K562 (cell line): ENCODE data around the gene MAN2A1. TPM values are rescaled to one million over a fixed set of nuclear protein-coding genes. Genes with fewer than 3 reads are reported as not detected.

Source experiments
- AFF1 ChIP-seq, 2 experiments: fragments of 450-650 bp; IDR thresholded peaks; 2 replicates each; pipeline ENCODE4 v1.6.1; 2018; ENCODE audit warnings: mild to moderate bottlenecking in 2 of 2, low read depth in 1 of 2; ENCODE audit not compliant: partially characterized antibody in 2 of 2
- ARHGAP35 ChIP-seq: fragments of 450-650 bp; IDR thresholded peaks from 2 replicates; pipeline ENCODE4 v1.6.1; 2018; ENCODE audit not compliant: partially characterized antibody
- ARID3A ChIP-seq: IDR thresholded peaks from 2 replicates; pipeline ENCODE4 v1.6.1; 2012; ENCODE audit warnings: low read depth, low read length, improper control_type of control experiment, borderline replicate concordance
- CBX2 ChIP-seq: fragments of 200-600 bp; sonication (generic); IDR thresholded peaks from one replicate; pipeline ENCODE4 v1.6.1; 2012; ENCODE audit warnings: mild to moderate bottlenecking, low read length, inconsistent platforms; ENCODE audit not compliant: insufficient read depth, poor library complexity, severe bottlenecking
- DEAF1 ChIP-seq: fragments of 450-650 bp; formaldehyde crosslinking; IDR thresholded peaks from 2 replicates; pipeline ENCODE4 v1.4.0; 2020; ENCODE audit warnings: mild to moderate bottlenecking, moderate library complexity
- IRF2 ChIP-seq: sonication (generic); formaldehyde crosslinking; IDR thresholded peaks from 2 replicates; pipeline ENCODE4 v1.8.1; 2022; ENCODE audit warnings: mild to moderate bottlenecking, missing genetic modification reagents
- MLLT1 ChIP-seq, 2 experiments: fragments of 450-650 bp; IDR thresholded peaks; 2 replicates each; pipeline ENCODE4 v1.6.1; 2016
- PHF8 ChIP-seq: fragments of 200-600 bp; sonication (generic); IDR thresholded peaks from 2 replicates; pipeline ENCODE4 v1.6.1; 2012; ENCODE audit warnings: mixed run types, mild to moderate bottlenecking, inconsistent platforms, low read length, moderate library complexity, borderline replicate concordance
- PPARD ChIP-seq: fragments of 250-450 bp; sonication (Bioruptor Pico); IDR thresholded peaks from 2 replicates; pipeline ENCODE4 v1.8.0; 2022; ENCODE audit warnings: inconsistent platforms, mild to moderate bottlenecking, moderate library complexity
- RAD51 ChIP-seq: fragments of 450-650 bp; IDR thresholded peaks from 2 replicates; pipeline ENCODE4 v1.7.1; 2016; ENCODE audit warnings: low read depth, mild to moderate bottlenecking, borderline replicate concordance
- SMC3 ChIP-seq: conservative IDR thresholded peaks from 2 replicates; pipeline ENCODE4 v1.6.1; 2011; ENCODE audit warnings: low read depth, low read length, improper control_type of control experiment; ENCODE audit not compliant: insufficient read depth
- YBX1 ChIP-seq: fragments of 450-650 bp; IDR thresholded peaks from 2 replicates; pipeline ENCODE4 v1.7.1; 2016; ENCODE audit warnings: mild to moderate bottlenecking
- polyA plus RNA-seq, 8 experiments: library from polyadenylated mRNA; depleted of rRNA in 4 of 8; stranded (reverse) in 5 of 8; unstranded in 3 of 8; fragments of >200 nt; fragmentation: Nextera tagmentation in 2 of 8; fragmentation: Illumina TruSeq in 1 of 8; extraction: Ambion mirVana in 2 of 8; extraction: Trizol in 1 of 8; gene quantifications; 2 replicates each; pipeline versions ENCODE4 v1.2.1 to v1.2.3, GENCODE V29; 2011 to 2014; ENCODE audit warnings: inconsistent platforms in 1 of 8, missing spikeins in 1 of 8
- total RNA-seq, 7 experiments: library from RNA; depleted of rRNA in 6 of 7; stranded (reverse); fragments of >200 nt in 6 of 7; fragmentation: Illumina TruSeq in 2 of 7; extraction: Trizol in 2 of 7; gene quantifications; 2 replicates each; pipeline versions ENCODE4 v1.2.1 to v1.2.3, GENCODE V29; 2011 to 2021; ENCODE audit warnings: low replicate concordance in 1 of 7

The MAN2A1 gene
- total and polyA plus RNA-seq, 9 of the 15 experiments (the other 6 are each of a cell fraction or from before 2014, with no cell fraction given): 5.2 to 32.0 (median 19.8) TPM

GRCh38 chr5:109690975-109691574 is 1.3 kb downstream of the MAN2A1 start (continued):
- TF ChIP-seq RAD51 (0 out of 2 replicates have a peak, but pooled peaks have one; percentile 5), PPARD (CRISPR knock-in tag) (no peak), DEAF1 (CRISPR knock-in tag) (peak; percentile 56), ARID3A (0 out of 2 replicates have a peak, but pooled peaks have one; percentile 30), CBX2 (no peak), AFF1 (IDR thresholded peaks at IDR 0.05; ENCODE audit: low read depth in 1 of 2, partially characterized antibody in 2 of 2) (peak in 1 of 2 experiments; percentile 50), YBX1 (no peak), MLLT1 (IDR thresholded peaks at IDR 0.05) (0 out of 4 replicates have a peak, but pooled peaks of 1 of the 2 experiments have one; percentile 14), SMC3 (0 out of 2 replicates have a peak, but pooled peaks have one; percentile 25), IRF2 (no peak), ARHGAP35 (no peak), PHF8 (0 out of 2 replicates have a peak, but pooled peaks have one; percentile 8)
